Vagina (tissue), 2 donors: Measurements from ENCODE around the gene MDP1. TPM values are rescaled to one million over a fixed set of nuclear protein-coding genes. Genes with fewer than 3 reads are reported as not detected.

Experiments used
- DNase-seq, 2 donors: peaks; one replicate each; pipeline ENCODE4 v3.0.0-alpha.2; 2017; ENCODE audit errors: extremely low spot score in 2 of 2
- H3K27ac ChIP-seq: fragments of 200-600 bp; sonication (generic); one replicate; pipeline ENCODE4 v1.5.1; 2019
- H3K27me3 ChIP-seq: fragments of 200-600 bp; sonication (generic); one replicate; pipeline ENCODE4 v1.5.1; 2019
- H3K36me3 ChIP-seq, 2 donors: fragments of 200-600 bp; sonication (generic); one replicate each; pipeline ENCODE4 v1.5.1; 2017 to 2019
- H3K4me1 ChIP-seq: fragments of 200-600 bp; sonication (generic); one replicate; pipeline ENCODE4 v1.5.1; 2019
- H3K4me3 ChIP-seq, 2 donors: fragments of 200-600 bp; sonication (generic); 1 replicate in 1 of 2; 2 replicates in 1 of 2; pipeline ENCODE4 v1.5.1; 2016 to 2019
- H3K9me3 ChIP-seq: fragments of 200-600 bp; sonication (generic); one replicate; pipeline ENCODE4 v1.5.1; 2019
- CTCF ChIP-seq, 3 experiments: fragments of 450-650 bp in 2 of 3; fragments of 200-600 bp in 1 of 3; sonication (generic) in 1 of 3; IDR thresholded peaks; one replicate each; pipeline ENCODE4 v1.5.1; 2017 to 2019; ENCODE audit warnings: antibody characterized with exemption in 3 of 3, mild to moderate bottlenecking in 2 of 3, moderate library complexity in 2 of 3
- POLR2A ChIP-seq, 2 donors: fragments of 450-650 bp; IDR thresholded peaks; one replicate each; pipeline ENCODE4 v1.6.1; 2017; ENCODE audit warnings: antibody characterized with exemption in 2 of 2, mild to moderate bottlenecking in 2 of 2, moderate library complexity in 2 of 2
- POLR2AphosphoS5 ChIP-seq, 2 donors: sonication (generic); formaldehyde crosslinking; IDR thresholded peaks; one replicate each; pipeline ENCODE4 v1.9.0; 2017; ENCODE audit warnings: antibody characterized with exemption in 2 of 2, mild to moderate bottlenecking in 2 of 2, low read depth in 1 of 2; ENCODE audit not compliant: insufficient read depth in 1 of 2
- intact Hi-C: fragments of 100-400 bp; cut with DNase I; formaldehyde crosslinking; loops from one replicate; pipeline ENCODE4 v1.15.1; 2023
- total RNA-seq: library from RNA; depleted of rRNA; stranded (reverse); fragments of >200 nt; gene quantifications from one replicate; pipeline ENCODE4 v1.2.3, GENCODE V29; 2016

Gene MDP1
- total RNA-seq, 1 donor from 2014 or later: 32.7 TPM

GRCh38 chr14:24259282-24260025 is 43.6 kb upstream of the MDP1 start:
- Histone ChIP-seq H3K36me3 (no peaks in the 10 kb centered on the region), H3K27me3 (no peaks in the 10 kb centered on the region), H3K4me1 (peaks cover 11% of the 10 kb centered on the region), H3K4me3 (no peak overlapping the region), H3K27ac (no peak overlapping the region), H3K9me3 (no peaks in the 10 kb centered on the region)
- no peak for DNase-seq
- intact Hi-C loops: no loop called here
- no peak for TF ChIP-seq POLR2A (IDR thresholded peaks at IDR 0.05)
- TF ChIP-seq CTCF (IDR thresholded peaks at IDR 0.05): no peak
- TF ChIP-seq POLR2AphosphoS5 (IDR thresholded peaks at IDR 0.05; ENCODE audit: insufficient read depth in 1 of 2, low read depth in 1 of 2): no peak

- no peak for TF ChIP-seq POLR2A (IDR thresholded peaks at IDR 0.05)
- TF ChIP-seq CTCF (IDR thresholded peaks at IDR 0.05): no peak
- no peak for TF ChIP-seq POLR2AphosphoS5 (IDR thresholded peaks at IDR 0.05; ENCODE audit: insufficient read depth in 1 of 2, low read depth in 1 of 2)
- H3K27me3 ChIP-seq: no peaks in the 10 kb centered on the region
- no peak overlapping the region for H3K4me3 ChIP-seq
- no peak overlapping the region for H3K27ac ChIP-seq
- peaks cover 11% of the 10 kb centered on the region for H3K4me1 ChIP-seq
- H3K9me3 ChIP-seq: no peaks in the 10 kb centered on the region
- no peaks in the 10 kb centered on the region for H3K36me3 ChIP-seq
- intact Hi-C loops: no loop called here
- no peak for DNase-seq
These were observed 42.8 kb upstream of the MDP1 start for GRCh38 chr14:24258548-24259265.

GRCh38 chr14:24258119-24258518 is 42.3 kb upstream of the MDP1 start:
- intact Hi-C loops: no loop called here
- Histone ChIP-seq H3K4me1 (peaks cover 11% of the 10 kb centered on the region), H3K36me3 (no peaks in the 10 kb centered on the region), H3K27me3 (no peaks in the 10 kb centered on the region), H3K9me3 (no peaks in the 10 kb centered on the region), H3K27ac (no peak overlapping the region), H3K4me3 (no peak overlapping the region)
- TF ChIP-seq POLR2A (IDR thresholded peaks at IDR 0.05): no peak
- no peak for TF ChIP-seq CTCF (IDR thresholded peaks at IDR 0.05)
- no peak for DNase-seq

GRCh38 chr14:24256960-24257359 is 41.1 kb upstream of the MDP1 start:
- intact Hi-C loops: no loop called here
- no peaks in the 10 kb centered on the region for H3K9me3 ChIP-seq
- TF ChIP-seq POLR2A (IDR thresholded peaks at IDR 0.05) (no peak), CTCF (IDR thresholded peaks at IDR 0.05) (no peak), POLR2AphosphoS5 (IDR thresholded peaks at IDR 0.05; ENCODE audit: insufficient read depth in 1 of 2, low read depth in 1 of 2) (no peak)
- H3K27me3 ChIP-seq: no peaks in the 10 kb centered on the region
- peaks cover 11% of the 10 kb centered on the region for H3K4me1 ChIP-seq
- no peak overlapping the region for H3K27ac ChIP-seq
- no peaks in the 10 kb centered on the region for H3K36me3 ChIP-seq
- no peak for DNase-seq
- no peak overlapping the region for H3K4me3 ChIP-seq
